HG02678 (cell line): ENCODE results near the gene DNM2.
"Not testable (repeated sequence)": the region's sequence is repeated elsewhere in the genome, so short reads cannot be mapped to it uniquely, and the experiment has no call there.

ENCODE experiments used
- ATAC-seq: cut with Tn5 transposase; IDR thresholded peaks from one replicate; pipeline ENCODE4 v1.9.1; 2021; ENCODE audit warnings: mild to moderate bottlenecking, moderate library complexity; ENCODE audit not compliant: unreplicated experiment

Gene DNM2

DNA sequence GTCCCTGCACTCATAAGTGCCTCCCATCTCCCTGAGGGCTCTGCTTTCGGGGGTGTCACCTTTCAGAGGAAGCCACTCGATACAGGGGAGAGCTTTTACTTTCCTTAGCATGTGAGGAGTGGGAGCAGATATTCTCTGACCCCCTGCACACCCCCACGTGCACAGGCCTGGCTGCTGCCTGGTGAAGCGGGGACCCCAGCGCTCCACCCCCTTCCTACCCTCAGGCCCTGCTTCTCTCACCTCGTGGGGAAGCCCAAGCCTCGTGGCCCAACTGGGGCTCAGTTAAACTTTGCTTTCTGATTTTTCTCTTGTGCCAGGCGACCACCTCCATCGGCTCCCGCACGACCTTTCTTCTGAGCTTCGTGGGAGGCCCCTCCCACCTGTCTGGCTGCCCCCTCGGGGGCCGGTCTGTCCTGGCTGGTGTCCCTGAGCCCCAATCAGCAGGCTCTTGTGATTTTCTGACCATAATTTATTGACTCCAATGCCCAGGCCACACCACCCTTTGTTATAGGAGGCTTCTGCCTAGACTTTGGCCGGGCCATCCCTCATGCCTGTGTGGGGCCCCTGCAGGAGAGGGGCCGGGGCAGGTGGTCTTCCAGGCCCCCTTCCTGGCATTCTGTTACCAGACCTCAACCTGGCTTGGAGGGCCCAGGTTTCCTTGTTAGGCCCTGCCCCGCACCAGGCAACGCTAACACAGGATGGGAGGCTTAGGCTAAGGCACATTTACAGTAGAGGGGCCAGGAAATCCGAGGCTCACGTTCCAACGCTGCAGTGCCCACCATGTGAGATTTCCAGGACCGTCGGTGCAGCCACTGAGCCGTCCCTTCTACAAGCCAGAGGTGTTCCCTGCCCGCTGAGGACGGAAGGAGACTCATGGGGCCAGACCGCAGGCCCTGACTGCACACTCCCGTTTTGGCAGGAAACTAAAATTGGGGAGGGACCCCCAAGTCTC, 114.4 kb downstream of the DNM2 start:
- no peak for ATAC-seq

- no peak for ATAC-seq
These were observed 115.0 kb downstream of the DNM2 start for GRCh38 chr19:10832939-10833296.

- no peak for ATAC-seq
These were observed 117.3 kb downstream of the DNM2 start for GRCh38 chr19:10835089-10835753.

- ATAC-seq, result peak; percentile 75
These were observed 118.0 kb downstream of the DNM2 start, which contains the start of gene TMED1 for GRCh38 chr19:10835754-10836478. Gene TMED1, minus strand, starts transcription at chr19:10836212. Its CDS starts 21 bp downstream, at chr19:10836191.

GRCh38 chr19:10836479-10837330, 118.8 kb downstream of the DNM2 start:
- ATAC-seq, result no peak

GRCh38 chr19:10837649-10838048, 119.8 kb downstream of the DNM2 start:
- not testable (repeated sequence) for ATAC-seq

GRCh38 chr19:10838377-10838776, 120.5 kb downstream of the DNM2 start:
- ATAC-seq, result no peak

GRCh38 chr19:10839114-10840050, 121.5 kb downstream of the DNM2 start:
- no peak for ATAC-seq

GRCh38 chr19:10842788-10843187, 124.9 kb downstream of the DNM2 start:
- no peak for ATAC-seq

DNA sequence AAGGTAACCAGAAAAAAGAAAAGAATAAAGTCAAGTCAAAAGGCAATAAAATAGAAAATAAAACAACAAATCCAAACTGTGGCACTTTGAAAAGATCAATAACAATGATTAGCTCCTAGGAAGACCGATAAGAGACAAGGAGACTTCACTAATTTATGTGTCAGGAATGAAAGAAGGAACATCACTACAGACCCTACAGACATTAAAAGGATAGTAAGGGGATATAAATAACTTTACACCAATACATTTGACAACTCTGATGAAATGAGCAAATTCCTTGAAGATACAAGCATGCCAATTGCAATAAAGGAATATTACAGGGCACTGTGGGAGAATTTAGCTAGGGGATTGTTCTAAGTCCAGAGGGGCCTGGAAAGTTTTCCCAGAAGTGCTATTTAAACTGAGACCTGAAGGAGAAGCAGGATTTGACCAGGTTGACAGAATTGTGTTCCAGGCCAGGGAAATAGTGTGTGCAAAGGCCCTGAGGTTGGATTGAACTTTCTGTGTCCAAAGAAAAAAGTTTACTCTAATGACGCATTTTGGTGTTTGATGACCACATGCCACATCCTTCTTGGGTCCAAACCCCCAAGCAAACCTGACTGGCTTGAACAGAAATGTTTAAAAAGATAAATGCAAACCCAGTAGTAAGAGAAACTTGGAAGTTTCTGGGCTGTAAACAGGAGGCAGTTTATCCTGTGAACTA, 128.8 kb downstream of the DNM2 start:
- no peak for ATAC-seq

DNA sequence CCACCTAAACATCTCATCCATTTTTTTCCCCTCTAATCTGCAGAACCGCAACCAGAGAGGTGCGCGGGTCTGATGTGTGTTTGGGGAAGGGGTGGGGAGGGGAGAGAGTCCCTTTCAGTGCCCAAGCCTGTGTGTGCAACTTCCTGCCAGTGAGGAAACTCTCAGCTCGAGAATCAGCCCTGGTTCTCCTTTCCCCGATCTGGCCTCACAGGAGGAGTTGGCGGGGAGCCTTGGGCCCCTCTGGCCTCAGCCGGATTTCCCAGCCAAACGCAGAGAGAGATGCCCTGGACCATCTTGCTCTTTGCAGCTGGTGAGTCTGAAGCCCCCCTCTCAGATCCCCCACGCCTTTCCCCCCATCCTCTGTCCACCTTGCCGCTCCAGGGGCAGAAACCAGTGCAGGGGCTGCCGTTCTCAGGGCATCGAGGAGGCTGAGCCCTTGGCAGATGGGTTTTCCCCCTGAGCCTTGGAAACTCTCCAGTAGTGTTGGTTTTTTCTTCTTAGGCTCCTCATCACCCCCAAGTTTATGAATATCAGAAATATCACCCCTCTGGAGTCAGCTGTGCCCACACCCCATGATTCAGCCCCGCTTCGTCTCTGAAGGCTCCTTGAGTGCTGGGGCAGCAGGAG, 130.5 kb downstream of the DNM2 start, which contains the start of gene C19orf38:
Gene C19orf38, plus strand, starts transcription at position 186 of the 627 bp plus-strand sequence. Its CDS starts 94 bp downstream, at position 280.
- ATAC-seq, result no peak

DNA sequence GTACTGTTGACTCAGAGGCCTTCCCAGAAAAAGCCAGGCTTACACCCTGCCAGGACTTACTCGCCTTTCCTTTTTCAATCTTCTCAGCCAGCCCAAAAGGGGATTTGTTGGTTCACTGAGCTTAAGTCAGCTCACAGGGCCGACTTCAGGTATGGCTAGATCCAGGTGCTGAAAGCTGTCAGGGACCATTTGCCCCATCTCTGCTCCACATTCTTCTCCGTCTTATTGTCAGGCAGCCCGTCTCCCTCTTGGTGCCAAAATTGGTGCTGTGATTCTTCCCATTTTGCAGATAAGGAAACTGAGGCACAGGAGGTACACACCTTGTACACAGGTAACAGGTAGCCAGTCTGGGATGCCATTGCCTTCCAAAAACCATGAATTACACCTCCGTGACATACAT, 132.8 kb downstream of the DNM2 start:
- no peak for ATAC-seq

DNA sequence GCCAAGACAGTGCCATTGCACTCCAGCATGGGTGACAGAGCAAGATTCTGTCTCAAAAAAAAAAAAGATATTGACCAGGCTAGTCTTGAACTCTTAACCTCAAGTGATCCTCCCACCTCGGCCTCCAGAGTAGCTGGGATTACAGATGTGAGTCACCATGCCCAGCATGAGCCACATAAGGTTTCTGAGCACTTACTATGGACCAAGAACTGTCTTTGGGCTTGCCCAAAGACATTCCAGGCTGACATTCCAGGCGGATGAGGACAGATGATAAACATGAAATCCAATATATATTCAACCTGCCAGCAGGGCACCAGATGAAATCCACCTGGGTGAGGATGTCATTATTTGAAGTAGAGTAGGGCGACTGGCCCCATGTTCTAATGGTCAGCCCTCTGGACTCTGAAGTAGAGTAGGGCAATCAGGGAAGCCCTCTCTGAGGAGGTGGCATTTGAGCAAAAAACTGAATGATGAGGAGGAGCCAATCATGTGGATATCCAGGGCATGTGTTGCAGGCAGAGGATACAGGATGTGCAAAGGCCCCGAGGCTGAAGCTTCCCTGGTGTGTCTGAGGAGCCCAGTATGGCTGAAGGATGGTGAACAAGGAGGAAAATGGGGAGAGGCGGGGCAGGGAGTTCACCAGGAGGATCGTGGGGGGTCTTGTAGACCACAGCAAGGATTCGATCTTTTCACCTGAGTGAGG, 134.4 kb downstream of the DNM2 start:
- ATAC-seq, result no peak

DNA sequence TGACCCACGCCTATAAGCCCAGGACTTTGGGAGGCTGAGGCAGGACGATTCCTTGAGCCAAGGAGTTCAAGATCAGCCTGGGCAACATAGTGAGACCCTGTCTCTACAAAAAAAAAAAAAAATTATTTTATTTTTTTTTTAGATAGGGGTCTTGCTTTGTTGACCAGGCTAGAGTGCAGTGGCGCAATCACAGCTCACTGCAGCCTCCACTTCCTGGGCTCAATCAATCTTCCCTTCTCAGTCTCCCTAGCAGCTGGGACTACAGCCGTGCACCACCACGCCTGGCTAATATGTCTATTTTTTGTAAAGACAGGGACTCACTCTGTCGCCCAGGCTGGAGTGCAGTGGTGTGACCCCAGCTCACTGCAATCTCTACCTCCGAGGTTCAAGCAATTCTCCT, 135.1 kb downstream of the DNM2 start:
- no peak for ATAC-seq

- ATAC-seq, result no peak
These were observed 136.6 kb downstream of the DNM2 start for GRCh38 chr19:10854350-10855089.

DNA sequence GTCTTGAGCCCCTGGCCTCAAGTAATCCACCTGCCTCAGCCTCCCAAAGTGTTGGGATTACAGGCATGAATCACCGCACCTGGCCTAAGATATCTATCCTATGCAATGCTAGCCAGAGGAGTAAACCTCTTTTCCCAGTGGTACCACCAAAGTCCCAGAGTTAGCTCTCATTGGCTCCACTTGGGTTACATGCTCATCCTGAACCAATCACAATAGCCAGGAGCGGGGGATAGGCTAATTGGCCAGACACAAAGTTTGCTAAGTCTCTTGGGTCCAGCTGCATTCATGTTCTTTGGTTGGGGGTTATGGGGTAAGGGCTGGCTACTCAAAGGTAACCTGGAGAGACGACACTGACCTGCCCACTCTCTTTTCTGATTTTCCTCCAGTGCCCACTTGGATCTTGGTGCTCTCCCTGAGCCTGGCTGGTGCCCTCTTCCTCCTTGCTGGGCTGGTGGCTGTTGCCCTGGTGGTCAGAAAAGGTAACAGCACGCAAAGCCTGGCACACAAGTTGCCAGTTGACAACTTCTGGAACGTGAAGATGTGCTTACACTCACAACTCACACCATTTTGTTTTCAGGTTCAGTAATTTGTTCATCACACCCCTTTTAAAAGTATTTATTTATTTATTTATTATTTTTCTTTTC, 138.1 kb downstream of the DNM2 start:
- no peak for ATAC-seq
